ENCODE results near the gene ZMIZ2.

The ZMIZ2 gene

DNA sequence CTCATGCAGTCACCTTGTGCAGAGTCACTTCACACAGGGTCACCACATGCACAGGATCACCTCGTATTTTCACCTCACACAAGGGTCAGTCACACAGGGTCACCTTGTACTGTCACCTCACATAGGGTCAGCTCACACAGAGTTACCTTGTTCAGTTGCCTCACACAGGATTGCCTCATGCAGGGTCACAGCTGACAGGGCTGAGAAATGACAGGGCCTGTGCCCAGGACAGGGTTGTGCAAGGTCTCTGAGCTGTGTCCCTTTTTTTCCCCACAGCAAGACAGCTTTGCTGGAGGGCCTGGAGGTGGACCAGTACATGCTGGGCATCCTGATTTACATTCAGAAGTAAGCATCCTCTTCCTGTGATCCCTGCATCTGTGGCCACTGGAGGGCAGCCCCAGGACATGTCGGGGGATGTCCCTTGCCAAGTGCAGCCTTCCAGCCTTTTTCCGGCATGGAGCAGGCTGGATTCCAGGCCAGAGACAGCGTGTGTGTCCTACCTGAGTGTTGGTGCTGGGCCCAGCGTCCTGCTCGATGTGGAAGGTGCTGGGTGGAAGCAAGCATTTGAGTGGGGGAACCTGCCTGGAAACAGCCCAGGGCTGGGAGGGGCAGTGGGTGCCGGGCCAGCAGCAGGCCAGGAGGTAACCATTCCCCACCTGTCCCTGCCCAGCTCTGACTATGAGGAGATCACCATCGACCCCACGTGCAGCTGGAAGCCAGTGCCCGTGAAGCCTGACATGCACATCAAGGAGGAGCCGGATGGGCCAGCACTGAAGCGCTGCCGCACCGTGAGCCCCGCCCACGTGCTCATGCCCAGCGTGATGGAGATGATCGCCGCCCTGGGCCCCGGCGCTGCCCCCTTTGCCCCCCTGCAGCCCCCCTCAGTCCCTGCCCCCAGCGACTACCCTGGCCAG lies 16.3 kb downstream of the ZMIZ2 start:
- H3K9ac ChIP-seq: no peak overlapping the region
- H3K36me3 ChIP-seq: peaks cover 79 to 94% (median 92%) of the 10 kb centered on the region in 11 experiments
- no peak overlapping the region for H3K4me2 ChIP-seq

DNA sequence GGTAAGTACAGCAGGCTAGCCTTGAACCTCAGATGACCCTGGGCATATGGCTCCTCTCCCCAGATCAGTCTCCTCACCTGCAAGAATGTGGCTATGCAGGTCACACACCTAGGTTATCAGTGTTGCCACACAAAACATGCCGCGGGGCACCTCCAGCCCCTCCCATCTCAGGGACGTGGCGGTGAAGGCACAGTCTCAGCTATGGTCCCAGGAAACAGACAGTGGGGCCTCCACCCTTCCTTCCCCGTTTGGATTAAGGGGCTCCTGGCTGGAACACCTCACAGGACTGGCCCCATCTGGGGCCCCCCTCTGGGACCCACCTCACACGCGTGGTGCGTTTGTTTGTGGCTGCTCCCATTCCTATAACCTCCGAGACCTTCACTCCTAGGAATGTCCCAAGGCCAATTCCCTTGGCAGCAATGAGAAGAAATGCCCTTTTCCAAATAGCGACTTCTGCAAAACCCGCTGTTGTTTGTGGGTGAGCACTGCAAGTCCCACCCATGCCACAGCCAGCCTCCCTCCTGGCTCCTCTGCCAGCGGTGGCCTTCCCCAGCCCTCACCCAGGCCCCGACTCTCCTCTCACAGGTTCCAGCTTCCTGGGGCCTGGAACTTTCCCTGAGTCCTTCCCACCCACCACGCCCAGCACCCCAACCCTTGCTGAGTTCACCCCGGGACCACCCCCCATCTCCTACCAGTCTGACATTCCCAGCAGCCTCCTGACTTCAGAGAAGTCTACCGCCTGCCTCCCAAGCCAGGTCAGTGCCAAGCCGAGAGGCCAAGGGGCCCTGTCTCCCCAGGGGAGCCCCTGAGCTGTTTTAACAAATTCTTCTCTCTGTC lies 17.1 kb downstream of the ZMIZ2 start:
- no peak for TF ChIP-seq Cebpa-rat (IDR thresholded peaks at IDR 0.05)
- peaks cover 71 to 90% (median 83%) of the 10 kb centered on the region in 11 experiments for H3K36me3 ChIP-seq

More for the DNA sequence above, 16.3 kb downstream of the ZMIZ2 start:
- Histone ChIP-seq H3K4me3 (no peak overlapping the region), H3K4me1 (peaks cover 11 to 25% (median 18%) of the 10 kb centered on the region in 10 experiments; a peak in 17 of 20 replicates), H3K9me3 (replicated peaks in 1 of 11) (no peaks in the 10 kb centered on the region), H4K20me1 (peaks cover 0 to 65% (median 0%) of the 10 kb centered on the region in 11 experiments; a peak in 9 of 22 replicates), H3K27me3 (no peaks in the 10 kb centered on the region), H3K27ac (no peak overlapping the region)
- no peak for TF ChIP-seq Cebpa-rat (IDR thresholded peaks at IDR 0.05)

DNA sequence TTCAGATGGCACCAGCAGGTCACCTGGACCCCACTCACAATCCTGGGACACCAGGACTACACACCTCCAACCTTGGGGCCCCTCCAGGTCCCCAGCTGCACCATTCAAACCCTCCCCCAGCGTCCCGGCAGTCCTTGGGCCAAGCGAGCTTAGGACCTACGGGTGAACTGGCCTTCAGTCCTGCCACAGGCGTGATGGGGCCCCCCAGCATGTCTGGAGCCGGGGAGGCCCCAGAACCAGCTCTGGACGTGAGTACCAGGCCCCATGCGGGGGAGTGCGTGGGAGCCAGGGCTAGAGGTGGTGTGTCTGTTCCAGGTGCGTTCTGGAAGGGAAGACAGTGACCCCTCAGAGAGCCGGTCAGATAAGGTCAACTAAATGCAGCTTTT lies 17.8 kb downstream of the ZMIZ2 start:
- H3K9ac ChIP-seq: peak overlapping the region in 1 of 11 experiments; percentile 26; a peak in 1 of 22 replicates
- H3K4me2 ChIP-seq: no peak overlapping the region
- no peak for TF ChIP-seq Cebpa-rat (IDR thresholded peaks at IDR 0.05)
- H3K4me1 ChIP-seq: peaks cover 11 to 32% (median 20%) of the 10 kb centered on the region in 10 experiments; a peak in 17 of 20 replicates
- H3K4me3 ChIP-seq: no peak overlapping the region
- H4K20me1 ChIP-seq: peaks cover 0 to 53% (median 0%) of the 10 kb centered on the region in 11 experiments; a peak in 9 of 22 replicates
- peaks cover 65 to 84% (median 77%) of the 10 kb centered on the region in 11 experiments for H3K36me3 ChIP-seq
- no peaks in the 10 kb centered on the region for H3K27me3 ChIP-seq
- no peak overlapping the region for H3K27ac ChIP-seq
- no peaks in the 10 kb centered on the region for H3K9me3 ChIP-seq (replicated peaks in 1 of 11)

More for the DNA sequence above, 17.1 kb downstream of the ZMIZ2 start:
- Histone ChIP-seq H3K4me2 (no peak overlapping the region), H3K9ac (peak overlapping the region in 1 of 11 experiments; percentile 26; a peak in 1 of 22 replicates), H3K27ac (no peak overlapping the region), H3K4me1 (peaks cover 11 to 29% (median 20%) of the 10 kb centered on the region in 10 experiments; a peak in 17 of 20 replicates), H3K27me3 (no peaks in the 10 kb centered on the region), H4K20me1 (peaks cover 0 to 58% (median 0%) of the 10 kb centered on the region in 11 experiments; a peak in 9 of 22 replicates), H3K4me3 (no peak overlapping the region), H3K9me3 (replicated peaks in 1 of 11) (no peaks in the 10 kb centered on the region)

DNA sequence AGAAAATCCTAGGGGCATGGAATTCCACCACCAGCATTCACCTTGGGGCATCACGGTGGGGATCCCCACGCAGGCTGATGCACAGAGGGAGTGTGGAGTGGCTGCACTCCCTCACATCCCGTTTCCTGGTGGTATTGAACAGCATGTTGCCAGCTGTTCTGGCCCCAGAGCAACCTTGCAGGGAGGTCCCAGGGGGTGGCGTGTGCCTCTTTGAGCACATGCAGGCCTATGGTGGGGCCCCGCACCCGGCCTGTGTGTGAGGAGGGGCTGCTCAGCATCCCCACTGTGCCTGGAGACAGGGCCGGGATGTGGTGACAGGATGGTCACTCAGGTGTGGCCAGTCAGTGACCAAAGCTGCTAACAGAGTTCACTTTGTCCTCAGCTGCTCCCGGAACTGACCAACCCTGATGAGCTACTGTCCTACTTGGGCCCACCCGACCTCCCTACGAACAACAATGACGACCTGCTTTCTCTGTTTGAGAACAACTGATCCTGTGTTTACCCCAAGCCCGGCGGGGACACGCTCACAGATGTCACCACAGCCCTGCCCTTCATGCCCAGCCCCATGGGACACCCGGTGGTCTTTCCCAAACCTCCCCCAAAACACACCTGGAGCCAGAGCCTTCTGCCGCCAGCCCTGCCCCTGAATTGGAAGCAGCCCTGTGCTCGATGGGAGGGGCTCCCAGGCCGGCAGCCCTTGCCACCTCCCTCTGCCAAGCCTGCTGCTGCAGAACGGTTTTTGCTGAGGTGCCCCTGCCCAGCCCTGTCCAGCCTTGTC lies 18.7 kb downstream of the ZMIZ2 start:
- no peak overlapping the region for H3K4me3 ChIP-seq
- peaks cover 11 to 32% (median 20%) of the 10 kb centered on the region in 10 experiments; a peak in 17 of 20 replicates for H3K4me1 ChIP-seq
- TF ChIP-seq Cebpa-rat (IDR thresholded peaks at IDR 0.05): no peak
- peaks cover 57 to 78% (median 70%) of the 10 kb centered on the region in 11 experiments for H3K36me3 ChIP-seq
- peak overlapping the region in 1 of 11 experiments; percentile 20; a peak in 1 of 22 replicates for H3K4me2 ChIP-seq
- H3K9me3 ChIP-seq (replicated peaks in 1 of 11): no peaks in the 10 kb centered on the region
- peaks cover 0 to 52% (median 0%) of the 10 kb centered on the region in 11 experiments; a peak in 9 of 22 replicates for H4K20me1 ChIP-seq
- peak overlapping the region in 1 of 11 experiments; percentile 15; a peak in 1 of 22 replicates for H3K27ac ChIP-seq
- no peaks in the 10 kb centered on the region for H3K27me3 ChIP-seq
- H3K9ac ChIP-seq: peak overlapping the region in 3 of 11 experiments; percentile 8 to 19 (median 9); a peak in 4 of 22 replicates

DNA sequence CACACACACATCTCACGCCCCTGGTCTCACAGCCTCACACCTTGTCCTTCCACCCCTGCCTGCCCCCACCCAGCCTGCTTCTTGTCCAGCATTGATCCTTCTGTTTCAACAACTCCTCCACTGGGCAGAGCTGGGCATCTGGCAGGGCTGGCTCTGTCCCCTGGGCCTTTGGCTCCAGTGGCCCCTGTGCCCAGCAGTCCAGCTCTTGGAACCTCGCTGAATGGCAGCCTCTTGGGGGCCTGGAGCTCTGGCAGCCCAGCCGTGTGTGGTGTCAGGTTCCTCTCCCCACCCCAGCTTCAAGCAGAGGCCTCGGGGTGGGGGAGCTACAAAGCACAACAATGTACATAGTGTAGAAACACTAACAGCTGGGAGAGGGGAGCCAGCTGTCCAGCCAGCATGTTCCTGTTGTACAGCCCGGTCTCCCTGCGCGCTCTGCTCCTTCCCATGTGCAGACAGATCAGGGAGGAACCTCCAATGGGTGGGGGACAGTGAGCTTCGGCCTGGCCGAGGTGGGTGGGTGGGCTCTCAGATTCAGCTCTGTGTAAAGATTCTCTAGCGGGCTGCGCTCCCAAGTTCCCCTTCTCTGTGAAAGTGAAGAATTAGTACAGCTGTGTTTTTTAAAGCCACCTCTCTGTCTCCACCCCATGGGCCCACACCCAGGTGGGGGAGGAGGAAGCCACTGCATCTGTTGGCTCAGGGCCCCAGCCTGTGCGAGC lies 19.4 kb downstream of the ZMIZ2 start:
- H3K27ac ChIP-seq: peak overlapping the region in 1 of 11 experiments; percentile 15; a peak in 1 of 22 replicates
- H3K4me2 ChIP-seq: 0 out of 22 replicates have a peak overlapping the region, but pooled peaks of 1 of the 11 experiments have one; percentile 33
- no peak for TF ChIP-seq Cebpa-rat (IDR thresholded peaks at IDR 0.05)
- peaks cover 0 to 50% (median 0%) of the 10 kb centered on the region in 11 experiments; a peak in 9 of 22 replicates for H4K20me1 ChIP-seq
- peaks cover 49 to 70% (median 63%) of the 10 kb centered on the region in 11 experiments for H3K36me3 ChIP-seq
- H3K4me3 ChIP-seq: no peak overlapping the region
- peak overlapping the region in 5 of 11 experiments; percentile 5 to 38 (median 16); a peak in 3 of 22 replicates for H3K9ac ChIP-seq
- no peaks in the 10 kb centered on the region for H3K27me3 ChIP-seq
- H3K9me3 ChIP-seq (replicated peaks in 1 of 11): no peaks in the 10 kb centered on the region
- H3K4me1 ChIP-seq: peaks cover 11 to 32% (median 20%) of the 10 kb centered on the region in 10 experiments; a peak in 17 of 20 replicates

DNA sequence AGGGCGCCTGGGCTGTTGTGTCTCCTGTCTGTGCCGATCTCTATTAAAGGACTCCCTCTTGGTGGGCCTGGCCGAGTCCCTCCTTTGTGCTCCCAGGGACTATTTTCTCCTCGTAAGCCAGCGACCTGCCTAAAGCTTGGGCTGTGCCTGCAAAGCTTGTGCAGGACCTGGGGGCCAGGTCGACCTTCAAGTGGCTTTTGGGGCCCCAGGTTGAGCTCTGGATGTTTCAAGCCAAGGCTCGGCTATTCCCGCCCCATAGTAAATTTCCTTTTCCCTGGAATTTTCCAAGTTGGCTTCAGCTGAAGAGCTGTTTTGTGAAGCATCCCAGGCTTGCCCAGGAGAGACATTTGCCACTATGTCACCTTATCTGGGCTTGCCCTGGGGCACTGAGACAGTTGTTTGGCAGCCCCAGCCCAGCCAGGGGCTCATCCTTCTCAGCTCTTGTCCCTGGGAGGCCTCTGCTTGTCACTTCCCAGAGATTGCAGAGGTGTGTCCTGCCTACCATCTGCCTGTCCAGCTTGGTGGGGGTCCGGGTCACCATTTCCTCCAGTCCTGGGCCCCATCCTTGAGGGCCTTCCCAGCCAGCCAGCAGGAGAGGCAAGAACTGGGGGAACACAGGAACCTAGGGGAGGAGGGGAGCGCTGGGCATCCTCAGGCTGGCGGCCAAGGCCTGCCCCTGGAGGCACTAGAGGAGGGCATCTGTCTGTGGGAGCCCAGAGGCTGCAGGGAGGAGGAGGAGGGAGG lies 20.2 kb downstream of the ZMIZ2 start:
- H3K27me3 ChIP-seq: no peaks in the 10 kb centered on the region
- no peak overlapping the region for H3K4me3 ChIP-seq
- H3K9me3 ChIP-seq (replicated peaks in 1 of 11): no peaks in the 10 kb centered on the region
- H3K36me3 ChIP-seq: peaks cover 42 to 63% (median 55%) of the 10 kb centered on the region in 11 experiments
- peaks cover 0 to 45% (median 0%) of the 10 kb centered on the region in 11 experiments; a peak in 9 of 22 replicates for H4K20me1 ChIP-seq
- TF ChIP-seq Cebpa-rat (IDR thresholded peaks at IDR 0.05): no peak
- H3K4me1 ChIP-seq: peaks cover 11 to 32% (median 20%) of the 10 kb centered on the region in 10 experiments; a peak in 17 of 20 replicates
- peak overlapping the region in 4 of 11 experiments; percentile 5 to 38 (median 14); a peak in 2 of 22 replicates for H3K9ac ChIP-seq
- H3K4me2 ChIP-seq: peak overlapping the region in 4 of 11 experiments; percentile 9 to 33 (median 26); a peak in 4 of 22 replicates
- H3K27ac ChIP-seq: no peak overlapping the region

DNA sequence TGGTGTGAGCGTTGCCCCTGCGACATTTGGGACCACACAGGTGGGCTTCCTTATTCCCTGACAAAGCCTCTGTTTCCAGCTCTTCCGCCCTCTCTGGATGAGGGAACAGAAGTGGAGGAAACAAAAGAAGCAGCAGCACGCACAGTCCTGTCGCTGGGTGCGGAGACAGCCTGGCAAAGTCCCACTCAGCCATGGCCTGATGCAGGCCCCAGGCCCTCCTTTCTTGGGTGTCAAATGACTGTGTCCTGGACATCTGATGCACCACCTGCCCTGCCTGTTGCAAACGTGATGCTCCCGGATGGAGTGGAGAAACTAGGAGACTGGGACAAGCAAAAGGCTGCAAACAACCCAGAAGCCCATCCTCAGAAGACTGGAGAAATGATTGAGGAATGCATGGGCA lies 20.7 kb downstream of the ZMIZ2 start:
- 0 out of 22 replicates have a peak overlapping the region, but pooled peaks of 1 of the 11 experiments have one; percentile 15 for H3K27ac ChIP-seq
- peak overlapping the region in 4 of 11 experiments; percentile 9 to 38 (median 19); a peak in 3 of 22 replicates for H3K9ac ChIP-seq
- no peak overlapping the region for H3K4me3 ChIP-seq
- H3K27me3 ChIP-seq: no peaks in the 10 kb centered on the region
- no peak for TF ChIP-seq Cebpa-rat (IDR thresholded peaks at IDR 0.05)
- peaks cover 11 to 32% (median 20%) of the 10 kb centered on the region in 10 experiments; a peak in 17 of 20 replicates for H3K4me1 ChIP-seq
- peaks cover 36 to 57% (median 50%) of the 10 kb centered on the region in 11 experiments for H3K36me3 ChIP-seq
- H3K4me2 ChIP-seq: peak overlapping the region in 5 of 11 experiments; percentile 9 to 33 (median 26); a peak in 10 of 22 replicates
- H4K20me1 ChIP-seq: peaks cover 0 to 40% (median 0%) of the 10 kb centered on the region in 11 experiments; a peak in 9 of 22 replicates
- H3K9me3 ChIP-seq (replicated peaks in 1 of 11): no peaks in the 10 kb centered on the region
